Kasumi-1 (cell line): ENCODE results near the gene EEA1.
"Not testable (repeated sequence)": the region's sequence is repeated elsewhere in the genome, so short reads cannot be mapped to it uniquely, and the experiment has no call there.

Source experiments
- DNase-seq, 2 experiments: peaks; one replicate each; lab custom pipeline; 2025; lab: John Stamatoyannopoulos, UW

EEA1 gene

DNA sequence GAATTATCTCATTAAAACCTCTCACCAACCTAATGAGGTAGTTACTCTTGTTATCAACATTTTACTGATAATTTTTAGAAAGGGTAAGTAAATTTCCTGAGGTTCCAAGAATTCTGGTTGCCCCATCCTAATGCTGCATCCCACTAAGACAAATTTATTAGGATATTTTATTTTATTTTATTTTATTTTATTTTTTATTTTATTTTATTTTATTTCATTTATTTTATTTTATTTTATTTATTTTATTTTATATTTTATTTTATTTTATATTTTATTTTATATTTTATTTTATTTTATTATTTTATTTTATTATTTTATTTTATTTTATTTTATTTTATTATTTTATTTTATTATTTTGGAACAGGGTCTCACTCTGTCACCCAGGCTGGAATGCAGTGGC is 179.4 kb downstream of the EEA1 start:
- not testable (repeated sequence) for DNase-seq

DNA sequence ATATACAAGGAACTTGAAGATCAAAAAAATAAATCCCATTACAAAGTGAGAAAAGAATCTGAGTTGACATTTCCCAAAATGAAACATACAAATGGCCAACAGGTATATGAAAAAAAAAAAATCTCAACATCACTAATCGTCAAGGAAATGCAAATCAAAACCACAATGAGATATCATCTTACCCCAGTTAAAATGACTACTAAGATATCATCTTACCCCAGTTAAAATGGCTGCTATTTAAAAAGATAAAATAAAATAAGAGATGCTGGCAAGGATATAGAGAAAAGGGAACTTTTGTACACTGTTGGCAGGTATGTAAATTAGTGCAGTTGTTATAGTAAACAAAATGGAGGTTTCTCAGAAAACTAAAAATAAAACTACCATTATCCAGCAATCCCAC is 181.9 kb downstream of the EEA1 start:
- no peak for DNase-seq

GRCh38 chr12:92745856-92746550 is 183.1 kb downstream of the EEA1 start:
- no peak for DNase-seq

- no peak for DNase-seq
These were observed 186.1 kb downstream of the EEA1 start for GRCh38 chr12:92743026-92743425.

DNA sequence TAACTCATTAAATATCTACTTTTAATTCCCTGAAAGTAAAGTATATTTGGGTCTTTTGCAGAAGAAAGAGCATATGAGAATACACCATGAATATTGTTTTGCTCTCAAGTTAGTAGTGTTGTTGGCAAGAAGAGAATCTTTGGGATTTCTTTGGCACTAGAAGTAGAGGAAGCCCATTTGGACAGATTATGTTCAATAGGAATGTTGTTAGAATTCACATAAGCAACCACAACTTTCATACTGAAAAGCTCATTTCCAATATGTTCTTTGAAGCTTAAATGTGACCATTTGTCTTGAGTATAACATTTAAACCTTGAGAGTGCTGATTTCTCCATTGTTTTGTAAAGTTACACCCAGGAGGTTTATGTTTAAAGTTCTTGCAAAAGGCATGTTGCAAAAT is 188.7 kb downstream of the EEA1 start:
- DNase-seq, result no peak

DNA sequence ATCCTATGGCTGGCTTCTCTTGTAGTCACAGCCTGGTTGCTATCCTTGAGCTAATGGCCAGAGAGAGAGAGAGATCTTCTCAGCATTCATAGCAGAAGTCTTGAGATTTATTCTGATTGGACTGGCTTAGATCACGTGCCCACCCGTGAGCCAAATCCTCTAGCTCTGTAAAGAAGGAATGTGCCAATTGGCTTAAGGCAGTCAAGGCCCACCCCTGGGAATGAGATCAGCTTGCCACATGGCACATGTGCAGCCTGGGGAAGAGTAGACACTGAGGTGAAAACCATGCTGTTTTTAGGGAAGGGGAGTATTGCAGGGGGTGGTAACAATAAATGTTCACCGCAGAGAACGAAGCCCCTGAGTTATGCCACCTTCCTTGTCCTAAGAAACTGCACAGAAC is 190.0 kb downstream of the EEA1 start:
- DNase-seq, result no peak

GRCh38 chr12:92737855-92738850 is 190.9 kb downstream of the EEA1 start:
- no peak for DNase-seq

DNA sequence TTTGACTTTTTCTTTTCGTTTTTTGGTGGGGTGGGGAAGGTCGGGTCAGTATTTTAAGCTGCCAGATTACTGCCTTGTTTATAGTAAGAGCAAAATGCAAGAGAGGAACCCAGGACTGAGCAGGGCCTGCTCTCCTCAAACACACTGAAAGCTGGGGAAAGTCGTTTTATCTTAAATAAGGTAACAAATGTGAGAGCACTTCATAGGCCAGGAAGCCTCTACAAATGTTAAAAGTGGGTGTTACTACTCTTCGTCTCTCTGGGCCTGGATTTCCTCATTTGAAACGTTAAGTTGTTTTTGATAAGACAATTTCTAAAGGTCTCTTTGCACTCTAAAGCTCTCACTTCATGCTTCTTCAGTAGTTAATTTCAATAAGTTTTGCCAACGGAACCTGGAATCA is 192.5 kb downstream of the EEA1 start:
- DNase-seq, result no peak

DNA sequence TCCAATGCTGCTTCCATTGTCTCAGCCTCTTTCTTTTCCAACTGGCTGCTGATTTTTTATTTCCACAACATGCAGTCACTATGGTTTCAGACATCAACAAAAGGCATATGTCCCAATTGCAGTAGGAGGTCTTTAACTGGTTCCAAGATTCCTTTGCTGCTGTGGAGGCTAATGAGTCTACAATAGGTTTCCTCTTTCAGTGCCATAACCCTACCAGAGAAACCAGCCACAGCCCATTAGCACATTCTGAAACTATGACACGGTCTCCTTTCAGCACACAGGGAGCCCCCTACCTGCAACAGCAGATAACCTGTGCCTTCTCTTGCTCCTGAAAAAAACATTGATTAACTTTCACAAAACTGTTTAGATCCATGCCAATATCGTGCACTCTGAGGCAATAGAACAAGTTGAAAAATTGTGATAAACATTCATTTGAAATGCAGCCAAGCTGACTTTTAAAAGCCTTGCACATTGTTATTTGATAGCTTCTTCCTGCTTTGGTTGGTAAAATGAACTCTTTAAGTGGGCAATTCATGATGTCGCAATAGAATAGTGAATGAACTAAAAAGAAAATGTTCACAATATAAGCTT is 193.9 kb downstream of the EEA1 start:
- DNase-seq, result peak; percentile 46 to 52

- DNase-seq, result no peak
These were observed 195.4 kb downstream of the EEA1 start for GRCh38 chr12:92733661-92734060.

DNA sequence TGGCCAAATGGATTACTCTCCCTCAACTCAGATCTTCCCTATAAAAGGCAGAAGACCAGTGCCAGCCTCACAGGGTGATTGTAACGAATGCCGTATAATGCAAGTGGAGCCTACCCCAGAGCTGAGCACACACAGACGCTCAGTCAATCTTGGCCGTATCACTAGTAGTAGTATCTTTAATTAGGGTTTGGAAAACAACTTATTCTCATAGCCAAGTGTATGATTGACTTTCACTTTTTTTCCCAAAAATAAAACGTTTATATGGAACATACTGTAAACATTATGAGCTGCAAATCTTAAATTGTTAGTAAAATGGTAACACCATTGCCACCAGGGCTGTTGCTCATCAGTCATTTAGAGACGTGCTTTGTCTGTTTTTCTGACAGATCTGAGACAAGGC is 195.9 kb downstream of the EEA1 start:
- no peak for DNase-seq

DNA sequence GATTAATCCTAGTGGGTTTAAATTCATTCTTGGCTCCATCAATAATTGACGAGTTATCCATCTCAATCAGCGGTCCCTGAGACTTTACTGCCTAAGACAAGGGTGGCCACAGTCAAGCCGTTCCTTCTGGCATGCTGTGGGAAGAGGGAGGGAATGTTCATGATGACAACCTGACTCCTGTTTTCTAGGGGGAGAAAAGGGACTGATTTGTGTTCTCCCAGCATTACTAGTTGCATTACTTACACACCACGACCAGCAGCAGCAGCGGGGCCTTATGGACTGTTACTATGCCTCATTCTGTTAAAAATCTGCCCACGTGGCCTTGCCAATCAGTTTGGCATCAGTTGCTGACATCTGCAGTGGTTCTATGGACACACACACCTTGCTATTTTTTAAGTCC is 196.4 kb downstream of the EEA1 start:
- DNase-seq, result no peak

- DNase-seq, result no peak
These were observed 196.9 kb downstream of the EEA1 start for GRCh38 chr12:92732216-92732615.

GRCh38 chr12:92730758-92731157 is 198.3 kb downstream of the EEA1 start:
- no peak for DNase-seq

DNA sequence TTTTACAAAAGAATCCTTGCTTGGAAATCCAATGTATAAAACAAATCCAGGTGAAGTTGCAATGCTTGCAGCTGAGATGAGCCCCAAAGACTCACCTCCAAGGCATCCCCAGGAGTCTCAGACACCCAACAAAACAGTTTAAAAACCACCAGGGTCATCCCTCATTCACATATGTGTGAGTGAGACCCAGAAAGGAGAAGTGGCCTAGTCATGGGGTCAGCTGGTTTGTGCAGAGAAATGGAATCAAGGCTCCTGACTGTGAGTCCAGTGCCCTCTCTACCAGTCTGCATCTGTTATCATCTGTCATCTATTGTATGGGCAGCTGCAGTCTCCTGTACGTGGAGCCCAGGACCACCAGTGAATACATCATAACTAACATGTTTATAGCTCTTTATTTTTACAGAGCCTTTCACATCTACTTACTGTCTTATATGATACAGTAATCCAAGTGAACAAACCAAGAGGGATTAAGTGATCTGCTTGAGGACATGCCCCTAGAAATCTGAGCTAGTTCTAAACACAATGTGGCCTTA is 199.3 kb downstream of the EEA1 start:
- no peak for DNase-seq

DNA sequence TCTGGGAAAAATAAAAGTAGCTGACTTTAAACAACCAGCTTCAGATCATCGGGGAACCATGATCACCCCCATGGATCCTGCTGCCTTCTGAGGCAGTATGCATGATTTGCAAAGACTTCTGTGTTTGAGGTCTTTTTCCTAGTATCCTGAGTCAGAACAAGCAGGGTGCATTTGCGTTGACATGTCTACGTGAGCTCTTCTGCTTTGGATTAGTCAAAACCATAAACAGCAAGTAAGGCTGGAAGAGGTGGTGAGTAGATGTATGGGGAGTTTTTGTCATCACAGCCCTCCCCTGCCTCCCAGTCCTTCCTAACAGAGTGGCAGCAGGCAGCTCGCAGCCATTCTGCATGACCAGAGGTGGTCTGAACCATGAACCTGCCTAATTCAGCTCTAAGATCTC is 202.2 kb downstream of the EEA1 start:
- DNase-seq, result no peak

DNA sequence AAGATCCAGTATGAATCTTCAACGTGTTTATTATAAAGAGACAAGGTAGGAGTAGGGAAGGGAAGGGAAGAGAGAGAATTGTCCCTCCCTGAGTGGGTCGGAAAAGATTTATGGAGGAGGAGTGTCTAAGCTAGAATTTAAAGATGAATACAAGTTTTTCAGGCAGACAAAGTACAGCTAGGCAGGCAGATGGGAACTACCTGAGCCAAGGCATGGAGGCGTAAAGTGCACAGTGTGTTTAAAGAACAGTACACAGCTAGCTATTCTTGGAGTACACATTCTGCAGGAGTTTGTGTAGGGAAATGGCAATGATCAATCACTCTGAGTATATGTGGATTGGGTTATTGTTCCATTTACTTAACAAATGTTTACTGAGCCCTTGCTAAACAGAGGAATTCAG is 206.2 kb downstream of the EEA1 start:
- DNase-seq, result no peak

- no peak for DNase-seq
These were observed 207.4 kb downstream of the EEA1 start for GRCh38 chr12:92721656-92722055.

DNA sequence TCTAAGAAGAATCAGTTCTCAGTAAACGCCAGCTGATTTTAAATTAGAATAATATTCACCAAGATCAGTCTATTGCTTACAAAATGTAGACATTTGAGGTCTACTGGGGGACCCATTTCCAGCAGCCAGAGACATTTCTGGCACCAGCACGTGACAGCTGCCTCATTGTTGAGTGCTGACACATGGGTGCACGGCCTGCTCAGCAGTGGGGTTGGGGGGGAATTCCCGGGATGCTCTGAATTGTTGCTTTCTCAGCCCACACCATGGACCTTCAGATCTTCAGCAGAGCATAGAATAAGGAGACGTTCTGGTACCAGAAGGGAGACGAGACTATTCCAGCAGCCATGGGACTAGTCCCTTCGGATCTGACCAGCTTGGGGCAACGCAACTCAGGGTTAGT is 208.0 kb downstream of the EEA1 start:
- no peak for DNase-seq
